Measurements from ENCODE around the gene NHSL2.
"Not testable (repeated sequence)": the region's sequence is repeated elsewhere in the genome, so short reads cannot be mapped to it uniquely, and the experiment has no call there.

NHSL2 gene

GRCh38 chrX:71871367-71871766, 39.3 kb upstream of the NHSL2 start:
- no peak overlapping the region for H2AFZ ChIP-seq (ENCODE audit: low read depth, low read length)
- no peak overlapping the region for H3K4me2 ChIP-seq (ENCODE audit: low read length)
- H3K27ac ChIP-seq (ENCODE audit: low read length): no peak overlapping the region
- no peaks in the 10 kb centered on the region for H3K36me3 ChIP-seq (replicated peaks; ENCODE audit: low read depth, low read length)
- H4K20me1 ChIP-seq (ENCODE audit: insufficient read depth, low read length): no peaks in the 10 kb centered on the region
- TF ChIP-seq CTCF (IDR thresholded peaks at IDR 0.05; ENCODE audit: low read depth, low read length): no peak
- no peak for TF ChIP-seq EZH2phosphoT487 (IDR thresholded peaks at IDR 0.05; ENCODE audit: low read depth)
- H3K9ac ChIP-seq (ENCODE audit: low read length): no peak overlapping the region; the same call in 1 of the 2 replicates
- no peaks in the 10 kb centered on the region for H3K9me3 ChIP-seq (ENCODE audit: insufficient read depth, low read length)
- no peaks in the 10 kb centered on the region for H3K27me3 ChIP-seq (ENCODE audit: low read depth, low read length)
- H3K4me3 ChIP-seq (ENCODE audit: low read length): no peak overlapping the region
- no peaks in the 10 kb centered on the region for H3K79me2 ChIP-seq (ENCODE audit: low read length)
- peaks cover 39% of the 10 kb centered on the region for H3K4me1 ChIP-seq (ENCODE audit: low read length)

GRCh38 chrX:71872542-71873458, 37.8 kb upstream of the NHSL2 start:
- Histone ChIP-seq H3K79me2 (ENCODE audit: low read length) (no peaks in the 10 kb centered on the region), H3K4me2 (ENCODE audit: low read length) (no peak overlapping the region), H2AFZ (ENCODE audit: low read depth, low read length) (no peak overlapping the region), H4K20me1 (ENCODE audit: insufficient read depth, low read length) (no peaks in the 10 kb centered on the region), H3K36me3 (replicated peaks; ENCODE audit: low read depth, low read length) (no peaks in the 10 kb centered on the region), H3K4me3 (ENCODE audit: low read length) (no peak overlapping the region), H3K27ac (ENCODE audit: low read length) (no peak overlapping the region), H3K9ac (ENCODE audit: low read length) (no peak overlapping the region), H3K27me3 (ENCODE audit: low read depth, low read length) (no peaks in the 10 kb centered on the region), H3K4me1 (ENCODE audit: low read length) (peaks cover 32% of the 10 kb centered on the region), H3K9me3 (ENCODE audit: insufficient read depth, low read length) (no peaks in the 10 kb centered on the region)
- TF ChIP-seq EZH2phosphoT487 (IDR thresholded peaks at IDR 0.05; ENCODE audit: low read depth) (no peak), CTCF (IDR thresholded peaks at IDR 0.05; ENCODE audit: low read depth, low read length) (no peak)

GRCh38 chrX:71873459-71873833, 37.2 kb upstream of the NHSL2 start:
- Histone ChIP-seq H3K36me3 (replicated peaks; ENCODE audit: low read depth, low read length) (no peaks in the 10 kb centered on the region), H3K9me3 (ENCODE audit: insufficient read depth, low read length) (no peaks in the 10 kb centered on the region), H3K27ac (ENCODE audit: low read length) (no peak overlapping the region), H3K79me2 (ENCODE audit: low read length) (no peaks in the 10 kb centered on the region), H2AFZ (ENCODE audit: low read depth, low read length) (no peak overlapping the region), H4K20me1 (ENCODE audit: insufficient read depth, low read length) (no peaks in the 10 kb centered on the region), H3K27me3 (ENCODE audit: low read depth, low read length) (no peaks in the 10 kb centered on the region), H3K4me2 (ENCODE audit: low read length) (no peak overlapping the region), H3K4me1 (ENCODE audit: low read length) (peaks cover 25% of the 10 kb centered on the region), H3K9ac (ENCODE audit: low read length) (no peak overlapping the region), H3K4me3 (ENCODE audit: low read length) (no peak overlapping the region)
- TF ChIP-seq CTCF (IDR thresholded peaks at IDR 0.05; ENCODE audit: low read depth, low read length) (no peak), EZH2phosphoT487 (IDR thresholded peaks at IDR 0.05; ENCODE audit: low read depth) (no peak)

- not testable (repeated sequence) for H3K4me3 ChIP-seq (ENCODE audit: low read length); H3K4me2 ChIP-seq (ENCODE audit: low read length); H3K27me3 ChIP-seq (ENCODE audit: low read depth, low read length); H3K4me1 ChIP-seq (ENCODE audit: low read length); H3K9ac ChIP-seq (ENCODE audit: low read length); H2AFZ ChIP-seq (ENCODE audit: low read depth, low read length); H4K20me1 ChIP-seq (ENCODE audit: insufficient read depth, low read length); H3K36me3 ChIP-seq (replicated peaks; ENCODE audit: low read depth, low read length); H3K9me3 ChIP-seq (ENCODE audit: insufficient read depth, low read length); H3K79me2 ChIP-seq (ENCODE audit: low read length); H3K27ac ChIP-seq (ENCODE audit: low read length)
Measured at GRCh38 chrX:71876841-71877240, 33.8 kb upstream of the NHSL2 start.
